Thyroid gland (tissue), 4 donors: ENCODE data around the gene PIEZO2. TPM values are rescaled to one million over a fixed set of nuclear protein-coding genes. Genes with fewer than 3 reads are reported as not detected.

ENCODE experiments used
- DNase-seq, 2 donors: peaks; one replicate each; pipeline ENCODE4 v3.0.0-alpha.2; 2019
- H3K27ac ChIP-seq, 3 donors: fragments of 200-600 bp; sonication (generic); 1 replicate in 2 of 3; 2 replicates in 1 of 3; pipeline ENCODE4 v1.5.1; 2016 to 2019; ENCODE audit warnings: mild to moderate bottlenecking in 1 of 3, moderate library complexity in 1 of 3
- H3K27me3 ChIP-seq: fragments of 200-600 bp; sonication (generic); one replicate; pipeline ENCODE4 v1.5.1; 2019
- H3K36me3 ChIP-seq, 2 donors: fragments of 200-600 bp; sonication (generic); one replicate each; pipeline ENCODE4 v1.5.1; 2016 to 2019
- H3K4me1 ChIP-seq, 2 donors: fragments of 200-600 bp; sonication (generic); one replicate each; pipeline ENCODE4 v1.5.1; 2017 to 2019
- H3K4me3 ChIP-seq, 3 donors: fragments of 200-600 bp; sonication (generic); replicated peaks in 1 of 3; 1 replicate in 2 of 3; 2 replicates in 1 of 3; pipeline ENCODE4 v1.5.1; 2016; ENCODE audit warnings: mild to moderate bottlenecking in 1 of 3
- H3K9me3 ChIP-seq: fragments of 200-600 bp; sonication (generic); one replicate; pipeline ENCODE4 v1.5.1; 2017
- POLR2A ChIP-seq, 2 donors: fragments of 450-650 bp; IDR thresholded peaks; one replicate each; pipeline ENCODE4 v1.6.1; 2017; ENCODE audit warnings: antibody characterized with exemption in 2 of 2, mild to moderate bottlenecking in 2 of 2, moderate library complexity in 1 of 2
- WGBS, 2 donors: methylation state at CpG; one replicate each; pipeline ENCODE4 v1.1.5; 2017; 5-methylcytosine and 5-hydroxymethylcytosine counted together
- intact Hi-C: fragments of 100-400 bp; cut with DNase I; formaldehyde crosslinking; loops from one replicate; pipeline ENCODE4 v1.15.1; 2023
- total RNA-seq, 4 donors: library from RNA; depleted of rRNA; stranded (reverse); fragments of >200 nt; gene quantifications; one replicate each; pipeline ENCODE4 v1.2.3, GENCODE V29; 2016
- TF ChIP-seq, protein P1 (sequence below), 6 experiments: fragments of 200-600 bp in 3 of 6; fragments of 450-650 bp in 3 of 6; sonication (generic) in 3 of 6; IDR thresholded peaks; one replicate each; pipeline ENCODE4 v1.5.1; 2016 to 2019; ENCODE audit warnings: antibody characterized with exemption in 6 of 6, mild to moderate bottlenecking in 2 of 6, inconsistent platforms in 1 of 6, moderate library complexity in 1 of 6

PIEZO2 gene
- total RNA-seq, 4 donors from 2014 or later = 5.0 to 13.8 (median 6.1) TPM

DNA sequence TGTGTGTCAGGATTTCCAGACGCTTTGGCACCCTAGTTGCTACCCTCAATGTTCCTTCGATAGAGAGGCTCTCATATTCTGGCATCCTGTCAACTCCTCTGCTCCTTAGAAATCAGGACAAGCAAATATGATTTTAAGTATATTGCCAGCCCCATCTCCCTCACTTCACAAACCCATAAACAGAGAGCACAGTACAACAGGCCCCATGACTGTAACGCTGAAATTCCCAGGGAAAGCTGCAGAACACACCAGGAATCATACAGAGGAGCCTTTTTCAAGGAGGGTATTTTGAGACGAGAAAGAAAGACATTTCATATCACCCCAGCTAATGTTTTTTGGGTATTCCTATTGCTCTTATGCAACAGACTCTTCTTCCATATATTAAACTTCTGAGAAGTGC lies 460.6 kb downstream of the PIEZO2 start:
- Histone ChIP-seq H3K4me3 (no peak overlapping the region), H3K27ac (no peak overlapping the region), H3K36me3 (no peaks in the 10 kb centered on the region), H3K4me1 (no peaks in the 10 kb centered on the region), H3K27me3 (no peaks in the 10 kb centered on the region), H3K9me3 (no peaks in the 10 kb centered on the region)
- TF ChIP-seq POLR2A (IDR thresholded peaks at IDR 0.05) = no peak
- TF ChIP-seq, protein P1, sequence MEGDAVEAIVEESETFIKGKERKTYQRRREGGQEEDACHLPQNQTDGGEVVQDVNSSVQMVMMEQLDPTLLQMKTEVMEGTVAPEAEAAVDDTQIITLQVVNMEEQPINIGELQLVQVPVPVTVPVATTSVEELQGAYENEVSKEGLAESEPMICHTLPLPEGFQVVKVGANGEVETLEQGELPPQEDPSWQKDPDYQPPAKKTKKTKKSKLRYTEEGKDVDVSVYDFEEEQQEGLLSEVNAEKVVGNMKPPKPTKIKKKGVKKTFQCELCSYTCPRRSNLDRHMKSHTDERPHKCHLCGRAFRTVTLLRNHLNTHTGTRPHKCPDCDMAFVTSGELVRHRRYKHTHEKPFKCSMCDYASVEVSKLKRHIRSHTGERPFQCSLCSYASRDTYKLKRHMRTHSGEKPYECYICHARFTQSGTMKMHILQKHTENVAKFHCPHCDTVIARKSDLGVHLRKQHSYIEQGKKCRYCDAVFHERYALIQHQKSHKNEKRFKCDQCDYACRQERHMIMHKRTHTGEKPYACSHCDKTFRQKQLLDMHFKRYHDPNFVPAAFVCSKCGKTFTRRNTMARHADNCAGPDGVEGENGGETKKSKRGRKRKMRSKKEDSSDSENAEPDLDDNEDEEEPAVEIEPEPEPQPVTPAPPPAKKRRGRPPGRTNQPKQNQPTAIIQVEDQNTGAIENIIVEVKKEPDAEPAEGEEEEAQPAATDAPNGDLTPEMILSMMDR (IDR thresholded peaks at IDR 0.05) = no peak
- WGBS, 2 donors = 68 to 71% methylated on average over 4 of the region's 4 CpGs
- DNase-seq = no peak
- intact Hi-C loops = no loop called here

DNA sequence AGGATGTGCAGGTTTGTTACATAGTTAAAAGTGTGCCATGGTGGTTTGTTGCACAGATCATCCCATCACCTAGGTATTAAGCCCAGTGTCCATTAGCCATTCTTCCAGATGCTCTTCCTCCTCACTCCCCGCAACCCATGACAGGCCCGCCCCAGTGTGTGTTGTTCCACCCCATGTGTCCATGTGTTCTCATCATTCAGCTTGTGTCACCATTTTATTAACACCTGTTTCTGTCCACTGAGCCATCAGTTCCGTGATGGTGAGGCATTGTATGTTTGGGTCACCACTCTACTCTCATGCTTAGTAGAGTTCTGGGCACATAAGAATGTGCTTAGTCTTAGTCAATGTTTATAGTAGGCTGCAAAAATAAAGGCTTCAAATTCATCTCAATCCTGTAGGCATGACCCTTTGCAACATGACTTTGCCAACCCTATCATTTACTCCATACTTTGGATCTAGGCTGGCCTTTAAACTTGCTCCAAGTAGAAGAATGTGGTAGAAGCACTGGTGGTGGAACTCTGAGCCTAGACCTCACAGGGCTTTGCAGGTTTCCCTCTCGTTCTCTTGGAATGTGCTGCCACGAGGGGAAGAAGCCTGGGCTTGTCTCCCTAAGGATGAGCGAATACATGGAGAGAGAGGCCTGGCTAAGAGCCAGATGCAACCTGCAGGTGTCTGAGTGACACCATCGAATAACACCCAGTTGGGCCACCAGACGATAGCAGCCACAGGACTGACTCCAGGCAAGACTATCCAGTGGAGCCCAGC lies 462.0 kb downstream of the PIEZO2 start:
- WGBS, 2 donors = 72 to 81% methylated on average over 7 to 8 of the region's 8 CpGs

DNA sequence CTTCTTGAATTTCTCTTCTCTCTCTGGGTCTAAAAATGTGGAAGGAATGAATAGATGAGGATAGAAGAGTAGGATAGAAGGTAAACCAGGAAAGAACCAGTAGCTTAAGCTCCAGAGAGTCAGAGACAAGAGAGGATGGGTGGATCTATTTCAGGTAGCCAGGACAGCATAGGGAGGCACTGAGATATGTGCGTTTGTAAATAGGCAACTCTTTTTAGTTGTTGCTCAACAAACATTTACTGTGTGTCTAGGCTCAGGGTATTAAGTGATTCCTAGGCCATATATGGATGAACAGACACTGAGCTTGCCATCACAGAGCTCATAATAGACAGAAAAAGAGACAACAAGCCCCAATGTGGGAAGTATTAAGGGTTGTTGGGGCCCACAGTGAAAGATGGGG lies 463.1 kb downstream of the PIEZO2 start:
- Histone ChIP-seq H3K4me3 (no peak overlapping the region), H3K4me1 (no peaks in the 10 kb centered on the region), H3K27ac (no peak overlapping the region), H3K27me3 (no peaks in the 10 kb centered on the region), H3K36me3 (no peaks in the 10 kb centered on the region), H3K9me3 (no peaks in the 10 kb centered on the region)
- 0% methylated on average over 1 of the region's 1 CpG for WGBS, 2 donors
- intact Hi-C loops = no loop called here
- DNase-seq = no peak
- no peak for TF ChIP-seq POLR2A (IDR thresholded peaks at IDR 0.05)
- TF ChIP-seq, protein P1 (IDR thresholded peaks at IDR 0.05) = no peak

More for the DNA sequence above, 462.0 kb downstream of the PIEZO2 start:
- Histone ChIP-seq H3K4me3 (no peak overlapping the region), H3K27ac (no peak overlapping the region), H3K27me3 (no peaks in the 10 kb centered on the region), H3K4me1 (no peaks in the 10 kb centered on the region), H3K9me3 (no peaks in the 10 kb centered on the region), H3K36me3 (no peaks in the 10 kb centered on the region)
- intact Hi-C loops = no loop called here
- TF ChIP-seq POLR2A (IDR thresholded peaks at IDR 0.05) = no peak
- TF ChIP-seq, protein P1 (IDR thresholded peaks at IDR 0.05) = no peak
- DNase-seq = no peak

DNA sequence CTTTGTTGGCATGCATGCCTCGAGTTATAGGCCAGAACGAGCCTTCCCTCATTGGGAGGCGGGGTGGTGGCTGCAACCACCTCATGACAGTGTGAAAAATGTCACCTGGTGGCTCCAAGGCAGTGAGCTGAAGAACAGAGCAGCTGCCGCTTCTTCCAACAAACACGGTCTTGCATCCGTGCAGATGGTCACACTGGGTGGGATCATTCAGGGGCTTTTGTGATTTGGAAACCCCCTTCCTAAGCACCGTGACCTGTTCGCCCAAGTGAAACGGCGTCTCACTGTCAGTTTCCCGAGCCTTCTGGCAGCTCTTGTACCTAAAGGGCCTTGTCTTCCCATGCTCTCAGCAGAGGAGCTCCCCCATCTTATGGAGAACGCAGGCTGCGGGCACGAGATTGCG lies 463.9 kb downstream of the PIEZO2 start:
- DNase-seq = no peak
- Histone ChIP-seq H3K27ac (no peak overlapping the region), H3K27me3 (no peaks in the 10 kb centered on the region), H3K36me3 (no peaks in the 10 kb centered on the region), H3K9me3 (no peaks in the 10 kb centered on the region), H3K4me1 (no peaks in the 10 kb centered on the region), H3K4me3 (no peak overlapping the region)
- TF ChIP-seq, protein P1 (IDR thresholded peaks at IDR 0.05) = no peak
- no peak for TF ChIP-seq POLR2A (IDR thresholded peaks at IDR 0.05)
- intact Hi-C loops = no loop called here
- 81 to 84% methylated on average over 15 of the region's 15 CpGs for WGBS, 2 donors

DNA sequence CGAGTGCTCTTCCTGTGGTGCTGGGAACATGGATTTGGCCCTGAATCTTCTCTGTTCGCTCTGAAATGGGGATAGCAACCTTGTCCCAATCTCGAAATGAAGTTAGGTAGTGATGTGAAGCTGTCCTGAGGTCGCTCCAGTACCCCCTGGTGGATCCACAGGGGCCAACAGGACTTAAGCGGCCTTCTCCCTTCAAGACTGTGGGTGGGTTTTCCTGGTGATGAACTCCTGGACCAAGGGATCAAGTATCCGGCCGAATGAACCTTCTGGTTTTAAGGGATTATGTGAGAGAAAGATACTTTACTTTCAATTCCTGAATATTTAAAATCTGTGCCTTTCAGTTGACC lies 467.0 kb downstream of the PIEZO2 start:
- WGBS, 2 donors = 91 to 93% methylated on average over 7 of the region's 7 CpGs

More for the DNA sequence above, 467.0 kb downstream of the PIEZO2 start:
- H3K36me3 ChIP-seq = no peaks in the 10 kb centered on the region
- H3K27ac ChIP-seq = no peak overlapping the region
- no peaks in the 10 kb centered on the region for H3K27me3 ChIP-seq
- no peak for TF ChIP-seq POLR2A (IDR thresholded peaks at IDR 0.05)
- TF ChIP-seq, protein P1 (IDR thresholded peaks at IDR 0.05) = no peak
- intact Hi-C loops = no loop called here
- no peaks in the 10 kb centered on the region for H3K4me1 ChIP-seq
- H3K4me3 ChIP-seq = no peak overlapping the region
- no peak for DNase-seq
- H3K9me3 ChIP-seq = no peaks in the 10 kb centered on the region
